Stimulated activated CD4-positive, alpha-beta T cell treated with anti-CD3 and anti-CD28 coated beads, Interleukin-12 subunit alpha, Interleukin-12 subunit beta, amount 100 ng/mL, for 4 hours (primary cell): ENCODE results near the gene ALDOC.
"Not testable (repeated sequence)": the region's sequence is repeated elsewhere in the genome, so short reads cannot be mapped to it uniquely, and the experiment has no call there.

Experiments
- DNase-seq: peaks from one replicate; pipeline ENCODE4 v3.0.0-alpha.2; 2020

Gene ALDOC

GRCh38 chr17:28580959-28581358 is 4.3 kb upstream of the ALDOC start:
- DNase-seq = no peak

GRCh38 chr17:28579526-28579925 is 2.8 kb upstream of the ALDOC start:
- DNase-seq = no peak

GRCh38 chr17:28578246-28579195 is 1.8 kb upstream of the ALDOC start:
- DNase-seq = no peak

- DNase-seq = no peak
Observed at GRCh38 chr17:28577466-28577824, 750 bp upstream of the ALDOC start.

GRCh38 chr17:28576016-28576415 is 679 bp downstream of the ALDOC start:
- DNase-seq = not testable (repeated sequence)

GRCh38 chr17:28575126-28575795 is 1.4 kb downstream of the ALDOC start:
- DNase-seq = no peak

GRCh38 chr17:28574526-28574925 is 2.2 kb downstream of the ALDOC start:
- DNase-seq = no peak

- no peak for DNase-seq
Observed at GRCh38 chr17:28573966-28574480, 2.7 kb downstream of the ALDOC start.

- no peak for DNase-seq
Observed at GRCh38 chr17:28573521-28573920, 3.2 kb downstream of the ALDOC start.

- no peak for DNase-seq
Observed at GRCh38 chr17:28573040-28573380, 3.7 kb downstream of the ALDOC start.

GRCh38 chr17:28572259-28573039 is 4.2 kb downstream of the ALDOC start:
- DNase-seq = no peak

- DNase-seq = peak; percentile 91
Observed at GRCh38 chr17:28571361-28572122, 5.2 kb downstream of the ALDOC start, which contains the start of gene PIGS. PIGS (minus strand) TSS chr17:28571524; CDS start chr17:28571496, 28 bp downstream.

- peak; percentile 39 for DNase-seq
Observed at GRCh38 chr17:28570716-28571360, 5.9 kb downstream of the ALDOC start.

GRCh38 chr17:28569446-28569845 is 7.2 kb downstream of the ALDOC start:
- no peak for DNase-seq

GRCh38 chr17:28567604-28568003 is 9.1 kb downstream of the ALDOC start:
- no peak for DNase-seq

GRCh38 chr17:28563475-28563874 is 13.2 kb downstream of the ALDOC start:
- DNase-seq = no peak

- no peak for DNase-seq
Observed at GRCh38 chr17:28555022-28555421, 21.7 kb downstream of the ALDOC start.

- DNase-seq = no peak
Observed at GRCh38 chr17:28554565-28554964, 22.1 kb downstream of the ALDOC start.

- no peak for DNase-seq
Observed at GRCh38 chr17:28553000-28553505, 23.6 kb downstream of the ALDOC start.

GRCh38 chr17:28552176-28552999 is 24.3 kb downstream of the ALDOC start, which contains the start of gene UNC119:
UNC119 (minus strand) TSS chr17:28552624; CDS start chr17:28552557, 67 bp downstream.
- peak; percentile 81 for DNase-seq
